IMR-90 (cell line): ENCODE results near the gene LMO2. TPM values are rescaled to one million over a fixed set of nuclear protein-coding genes. Genes with fewer than 3 reads are reported as not detected.

Experiments
- ATAC-seq: fragments of 200-7000 bp; cut with Tn5 transposase; 2 replicates; pipeline ENCODE4 v1.9.1; 2020; ENCODE audit warnings: low read depth, mild to moderate bottlenecking, moderate library complexity
- BruUV-seq: library from RNA; stranded (reverse); fragments of 400-500 nt; replicated peaks from 2 replicates; lab custom pipeline; 2021; lab: Mats Ljungman, UMichigan
- CTCF ChIA-PET: fragments of 300-600 bp; formaldehyde crosslinking; extraction: SDS; loops from one replicate; lab custom pipeline; 2021; ENCODE audit warnings: antibody characterized with exemption; lab: Yijun Ruan, JAX
- POLR2A ChIA-PET: fragments of 300-600 bp; sonication (Branson Sonifier 250); formaldehyde crosslinking; loops from one replicate; lab custom pipeline; 2022; ENCODE audit warnings: antibody characterized with exemption; ENCODE audit not compliant: unreplicated experiment; lab: Charles Lee
- DNase-seq: peaks from one replicate; pipeline ENCODE4 v3.0.0; 2013
- H2AFZ ChIP-seq: replicated peaks from 2 replicates; pipeline ENCODE3; 2013; ENCODE audit warnings: low read length, mild to moderate bottlenecking; ENCODE audit not compliant: poor library complexity
- H2AK5ac ChIP-seq: 2 replicates; pipeline ENCODE4 v1.6.1; 2013; ENCODE audit warnings: low read depth, low read length, inconsistent platforms
- H2AK9ac ChIP-seq: replicated peaks from 2 replicates; pipeline ENCODE3; 2013; ENCODE audit warnings: mild to moderate bottlenecking, low read depth, low read length, moderate library complexity; ENCODE audit not compliant: poor library complexity
- H2BK120ac ChIP-seq: 2 replicates; pipeline ENCODE4 v1.6.1; 2013; ENCODE audit warnings: low read depth, low read length, inconsistent platforms
- H2BK15ac ChIP-seq: 3 replicates; pipeline ENCODE4 v1.6.1; 2013; ENCODE audit warnings: low read depth, low read length, inconsistent platforms
- H2BK20ac ChIP-seq: 2 replicates; pipeline ENCODE4 v1.6.1; 2013; ENCODE audit warnings: low read depth, mild to moderate bottlenecking, inconsistent platforms, low read length, moderate library complexity
- H2BK5ac ChIP-seq: 2 replicates; pipeline ENCODE4 v1.6.1; 2013; ENCODE audit warnings: mild to moderate bottlenecking, low read depth, low read length, inconsistent platforms; ENCODE audit not compliant: poor library complexity, severe bottlenecking
- H3K14ac ChIP-seq: replicated peaks from 2 replicates; pipeline ENCODE4 v1.6.1; 2013; ENCODE audit warnings: low read depth, low read length, inconsistent platforms
- H3K18ac ChIP-seq: 2 replicates; pipeline ENCODE4 v1.6.1; 2013; ENCODE audit warnings: low read depth, low read length, control low read depth
- H3K23ac ChIP-seq: 2 replicates; pipeline ENCODE4 v1.6.1; 2013; ENCODE audit warnings: low read depth, low read length, inconsistent platforms
- H3K27ac ChIP-seq: 2 replicates; pipeline ENCODE4 v1.5.1; 2013; ENCODE audit warnings: mild to moderate bottlenecking, control low read depth, low read length; ENCODE audit not compliant: insufficient read depth
- H3K27me3 ChIP-seq: 2 replicates; pipeline ENCODE4 v1.6.1; 2013; ENCODE audit warnings: low read length; ENCODE audit not compliant: control insufficient read depth, insufficient read depth
- H3K36me3 ChIP-seq: 2 replicates; pipeline ENCODE4 v1.6.1; 2013; ENCODE audit warnings: low read length, mixed read lengths; ENCODE audit not compliant: control insufficient read depth, insufficient read depth
- H3K4ac ChIP-seq: 2 replicates; pipeline ENCODE4 v1.6.1; 2013; ENCODE audit warnings: low read depth, low read length, inconsistent platforms
- H3K4me1 ChIP-seq: 2 replicates; pipeline ENCODE4 v1.6.1; 2013; ENCODE audit warnings: low read length, mixed read lengths; ENCODE audit not compliant: control insufficient read depth, insufficient read depth
- H3K4me2 ChIP-seq: 2 replicates; pipeline ENCODE4 v1.6.1; 2013; ENCODE audit warnings: low read depth, mild to moderate bottlenecking, control low read depth, low read length, moderate library complexity
- H3K4me3 ChIP-seq: 2 replicates; pipeline ENCODE4 v1.5.1; 2013; ENCODE audit warnings: low read depth, mild to moderate bottlenecking, control low read depth, low read length, moderate library complexity; ENCODE audit not compliant: insufficient read depth
- H3K56ac ChIP-seq: 2 replicates; pipeline ENCODE4 v1.6.1; 2013; ENCODE audit warnings: low read length, inconsistent platforms; ENCODE audit not compliant: insufficient read depth; ENCODE audit errors: extremely low read depth
- H3K79me1 ChIP-seq, 2 experiments: 2 replicates each; pipeline ENCODE4 v1.6.1; 2013; ENCODE audit warnings: low read length in 2 of 2, inconsistent platforms in 1 of 2, low read depth in 1 of 2
- H3K9ac ChIP-seq: 2 replicates; pipeline ENCODE4 v1.6.1; 2013; ENCODE audit warnings: low read depth, low read length, control low read depth
- H3K9me1 ChIP-seq: 2 replicates; pipeline ENCODE4 v1.6.1; 2013; ENCODE audit warnings: low read length, inconsistent platforms; ENCODE audit not compliant: insufficient read depth
- H3K9me3 ChIP-seq: 2 replicates; pipeline ENCODE4 v1.6.1; 2013; ENCODE audit warnings: low read length; ENCODE audit not compliant: control insufficient read depth, insufficient read depth
- H4K20me1 ChIP-seq: 2 replicates; pipeline ENCODE4 v1.6.1; 2013; ENCODE audit warnings: low read length, inconsistent platforms; ENCODE audit not compliant: insufficient read depth
- H4K5ac ChIP-seq: 2 replicates; pipeline ENCODE4 v1.6.1; 2013; ENCODE audit warnings: mild to moderate bottlenecking, low read depth, low read length, control low read depth
- H4K8ac ChIP-seq, 2 experiments: 2 replicates each; pipeline ENCODE4 v1.6.1; 2013; ENCODE audit warnings: low read depth in 2 of 2, low read length in 2 of 2, control low read depth in 1 of 2, inconsistent platforms in 1 of 2
- H4K91ac ChIP-seq: 2 replicates; pipeline ENCODE4 v1.6.1; 2013; ENCODE audit warnings: low read depth, low read length, inconsistent platforms; ENCODE audit not compliant: insufficient read depth
- BHLHE40 ChIP-seq: fragments of 150-350 bp; IDR thresholded peaks from 2 replicates; pipeline ENCODE4 v1.6.1; 2016; ENCODE audit warnings: mild to moderate bottlenecking, low read depth, low read length
- CEBPB ChIP-seq: IDR thresholded peaks from 2 replicates; pipeline ENCODE4 v1.6.1; 2012; ENCODE audit warnings: low read depth, low read length, improper control_type of control experiment
- ELK1 ChIP-seq: fragments of 150-350 bp; IDR thresholded peaks from 2 replicates; pipeline ENCODE4 v1.6.1; 2016; ENCODE audit warnings: low read depth, mild to moderate bottlenecking, low read length, moderate library complexity, borderline replicate concordance
- FOS ChIP-seq: fragments of 150-350 bp; IDR thresholded peaks from 2 replicates; pipeline ENCODE4 v1.6.1; 2016; ENCODE audit warnings: low read depth, low read length
- MAFK ChIP-seq: IDR thresholded peaks from 2 replicates; pipeline ENCODE4 v1.6.1; 2012; ENCODE audit warnings: low read depth, low read length, improper control_type of control experiment
- MAZ ChIP-seq: IDR thresholded peaks from 2 replicates; pipeline ENCODE4 v1.6.1; 2012; ENCODE audit warnings: low read depth, mild to moderate bottlenecking, low read length, improper control_type of control experiment, moderate library complexity, borderline replicate concordance
- MXI1 ChIP-seq: IDR thresholded peaks from 2 replicates; pipeline ENCODE4 v1.6.1; 2012; ENCODE audit warnings: low read depth, mild to moderate bottlenecking, low read length, moderate library complexity, borderline replicate concordance
- NFE2L2 ChIP-seq: fragments of 150-350 bp; IDR thresholded peaks from 2 replicates; pipeline ENCODE4 v1.6.1; 2016; ENCODE audit warnings: low read depth, mild to moderate bottlenecking, low read length
- POLR2A ChIP-seq: IDR thresholded peaks from 2 replicates; pipeline ENCODE4 v1.6.1; 2012; ENCODE audit warnings: mild to moderate bottlenecking, low read depth, low read length
- RAD21 ChIP-seq: IDR thresholded peaks from 2 replicates; pipeline ENCODE4 v1.6.1; 2012; ENCODE audit warnings: low read length, improper control_type of control experiment
- RCOR1 ChIP-seq: IDR thresholded peaks from 2 replicates; pipeline ENCODE4 v1.6.1; 2012; ENCODE audit warnings: mild to moderate bottlenecking, low read length, improper control_type of control experiment; ENCODE audit not compliant: insufficient replicate concordance
- RFX5 ChIP-seq: IDR thresholded peaks from 2 replicates; pipeline ENCODE4 v1.8.0; 2012; ENCODE audit warnings: low read depth, mild to moderate bottlenecking, low read length, moderate library complexity
- SMC3 ChIP-seq: fragments of 150-350 bp; IDR thresholded peaks from 2 replicates; pipeline ENCODE4 v1.6.1; 2016; ENCODE audit warnings: low read depth, mild to moderate bottlenecking, antibody characterized with exemption, low read length, moderate library complexity
- WGBS, 2 experiments: methylation state at CpG; one replicate each; pipeline versions ENCODE4 v1.1.5 to v1.1.7; 2013; ENCODE audit warnings: missing lambda C conversion rate in 2 of 2; ENCODE audit not compliant: insufficient read length in 1 of 2; ENCODE audit errors: extremely low coverage in 2 of 2; 5-methylcytosine and 5-hydroxymethylcytosine counted together
- dilution Hi-C: fragments of 300-500 bp; cut with HindIII; formaldehyde crosslinking; loops from one replicate; pipeline ENCODE4 v1.14.3; 2018; ENCODE audit warnings: low sequenced_read_pairs; ENCODE audit not compliant: unreplicated experiment
- in situ Hi-C: fragments of 300-500 bp; cut with MboI; formaldehyde crosslinking; loops from 3 replicates; pipeline ENCODE4 v1.14.3; 2019; ENCODE audit warnings: low sequenced_read_pairs, inconsistent platforms, mixed read lengths
- intact Hi-C: fragments of 100-400 bp; cut with micrococcal nuclease; formaldehyde crosslinking; loops from 2 replicates; pipeline ENCODE4 v1.10.0; 2022
- polyA plus RNA-seq, 3 experiments: library from polyadenylated mRNA; depleted of rRNA; stranded (reverse); fragments of >200 nt; gene quantifications; 2 replicates each; pipeline ENCODE4 v1.2.3, GENCODE V29; 2012; ENCODE audit warnings: low replicate concordance in 1 of 3
- total RNA-seq: library from RNA; depleted of rRNA; stranded (reverse); fragments of >200 nt; gene quantifications from 2 replicates; pipeline ENCODE4 v1.2.3, GENCODE V29; 2012
- TF ChIP-seq, protein P1 (sequence below): conservative IDR thresholded peaks from 2 replicates; pipeline ENCODE4 v1.5.1; 2012; ENCODE audit warnings: mild to moderate bottlenecking, low read depth, low read length, improper control_type of control experiment

The LMO2 gene
- total and polyA plus RNA-seq, 2 of the 4 experiments (the other 2 are of a cell fraction), result not detected

DNA sequence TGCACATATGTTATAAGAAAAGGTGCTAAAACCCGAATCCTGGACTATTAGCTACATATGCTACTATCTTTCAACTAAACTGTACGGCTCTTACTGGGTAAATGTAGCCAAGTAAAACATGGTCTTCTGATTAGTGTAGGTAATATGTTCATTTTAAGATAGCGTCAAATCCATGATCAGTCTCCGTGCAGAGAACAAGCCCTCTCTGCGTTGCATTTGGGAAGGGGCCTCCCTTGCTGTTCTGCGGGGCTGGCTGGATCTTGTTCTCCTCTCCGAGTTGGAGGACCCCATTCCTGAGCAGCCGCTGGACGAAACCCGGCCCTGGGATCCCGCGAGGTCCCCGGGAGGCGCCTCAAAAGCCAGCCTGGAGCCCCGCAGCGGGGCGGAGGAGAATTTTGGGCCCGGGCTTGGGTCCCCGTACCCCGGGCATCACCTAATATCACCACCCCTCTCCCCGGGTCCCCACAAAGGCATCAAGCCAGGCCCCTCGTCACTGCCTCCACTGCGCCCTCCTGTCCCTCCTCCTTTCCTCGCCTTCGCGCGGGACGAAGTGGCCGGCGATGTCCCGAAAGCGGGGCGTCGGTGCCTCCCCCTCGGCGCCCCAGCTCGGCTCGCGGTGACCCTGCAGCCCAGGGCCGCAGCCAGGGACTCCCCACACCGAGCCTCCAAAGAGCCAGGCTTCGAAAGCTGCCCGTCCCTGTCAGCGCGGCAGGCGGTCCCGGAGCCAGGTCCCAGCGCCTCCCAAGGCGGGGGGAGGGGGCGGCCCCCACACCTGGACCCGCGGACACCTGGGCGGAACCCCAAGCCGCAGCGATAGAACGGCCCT lies 63.1 kb downstream of the LMO2 start:
- BruUV-seq, result no TSS peak
- Histone ChIP-seq H2BK15ac (no peak overlapping the region), H4K91ac (no peak overlapping the region), H3K4me2 (peak overlapping the region; percentile 96), H3K18ac (no peak overlapping the region), H3K9ac (no peak overlapping the region), H3K27me3 (peaks cover 41% of the 10 kb centered on the region), H4K8ac (no peak overlapping the region), H2BK5ac (no peak overlapping the region), H2AFZ (peak overlapping the region; percentile 82), H2AK9ac (peak overlapping the region; percentile 65), H4K20me1 (no peaks in the 10 kb centered on the region), H2AK5ac (no peak overlapping the region), H3K4me3 (peak overlapping the region; percentile 36), H3K27ac (no peak overlapping the region), H4K5ac (no peak overlapping the region), H3K56ac (no peak overlapping the region), H3K4me1 (no peaks in the 10 kb centered on the region), H3K4ac (no peak overlapping the region), H3K14ac (no peak overlapping the region), H3K36me3 (no peaks in the 10 kb centered on the region), H3K9me1 (no peaks in the 10 kb centered on the region), H2BK120ac (no peak overlapping the region), H3K9me3 (no peaks in the 10 kb centered on the region), H3K23ac (0 out of 2 replicates have a peak overlapping the region, but pooled peaks have one; percentile 29), H2BK20ac (no peak overlapping the region), H3K79me1 (no peaks in the 10 kb centered on the region)
- POLR2A ChIA-PET, result no interaction called here
- intact Hi-C loops (loop anchor here (1.0 to 5.0 kb wide), 6 partner anchors 21 to 467 kb away; partner anchors contain the start of gene FBXO3), dilution Hi-C loops (no loop called here), in situ Hi-C loops (loop anchor here (10.0 kb wide), 1 partner anchor 464 kb away; no protein-coding TSS in a partner anchor)
- CTCF ChIA-PET, result interaction anchor here (0.6 to 1.6 kb wide), 6 partner anchors 21 to 1126 kb away, joined by 3 to 5 read pairs (median 3); no protein-coding TSS in a partner anchor
- DNase-seq (no peak), ATAC-seq (peak; percentile 69)
- WGBS, 2 experiments, result 3% methylated on average over 7 of the region's 56 CpGs; no CpG with 5 or more reads in 1 of the 2 experiments
- TF ChIP-seq SMC3 (no peak), ELK1 (no peak), MXI1 (no peak), MAZ (no peak), MAFK (no peak), POLR2A (no peak), RCOR1 (no peak), FOS (no peak), RAD21 (no peak), RFX5 (no peak), CEBPB (no peak), NFE2L2 (no peak), BHLHE40 (no peak)
- TF ChIP-seq, protein P1, sequence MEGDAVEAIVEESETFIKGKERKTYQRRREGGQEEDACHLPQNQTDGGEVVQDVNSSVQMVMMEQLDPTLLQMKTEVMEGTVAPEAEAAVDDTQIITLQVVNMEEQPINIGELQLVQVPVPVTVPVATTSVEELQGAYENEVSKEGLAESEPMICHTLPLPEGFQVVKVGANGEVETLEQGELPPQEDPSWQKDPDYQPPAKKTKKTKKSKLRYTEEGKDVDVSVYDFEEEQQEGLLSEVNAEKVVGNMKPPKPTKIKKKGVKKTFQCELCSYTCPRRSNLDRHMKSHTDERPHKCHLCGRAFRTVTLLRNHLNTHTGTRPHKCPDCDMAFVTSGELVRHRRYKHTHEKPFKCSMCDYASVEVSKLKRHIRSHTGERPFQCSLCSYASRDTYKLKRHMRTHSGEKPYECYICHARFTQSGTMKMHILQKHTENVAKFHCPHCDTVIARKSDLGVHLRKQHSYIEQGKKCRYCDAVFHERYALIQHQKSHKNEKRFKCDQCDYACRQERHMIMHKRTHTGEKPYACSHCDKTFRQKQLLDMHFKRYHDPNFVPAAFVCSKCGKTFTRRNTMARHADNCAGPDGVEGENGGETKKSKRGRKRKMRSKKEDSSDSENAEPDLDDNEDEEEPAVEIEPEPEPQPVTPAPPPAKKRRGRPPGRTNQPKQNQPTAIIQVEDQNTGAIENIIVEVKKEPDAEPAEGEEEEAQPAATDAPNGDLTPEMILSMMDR, result no peak
